Mesenchymal stem cell (in vitro differentiated cells and primary cell): ENCODE data around the gene MCOLN2.

Experiments used
- DNase-seq: peaks from one replicate; pipeline ENCODE4 v3.0.0-alpha.2; 2013
- H2AFZ ChIP-seq: one replicate; pipeline ENCODE4 v1.6.1; 2013; ENCODE audit warnings: low read depth, mild to moderate bottlenecking, control low read depth, inconsistent platforms, low read length, moderate library complexity
- H2AK5ac ChIP-seq: 2 replicates; pipeline ENCODE4 v1.6.1; 2013; ENCODE audit warnings: low read length, moderate library complexity, mild to moderate bottlenecking, inconsistent platforms; ENCODE audit not compliant: severe bottlenecking
- H2BK120ac ChIP-seq: one replicate; pipeline ENCODE4 v1.6.1; 2013; ENCODE audit warnings: low read depth, mild to moderate bottlenecking, inconsistent platforms, low read length, moderate library complexity
- H2BK12ac ChIP-seq, 2 experiments: one replicate each; pipeline ENCODE4 v1.6.1; 2013; ENCODE audit warnings: inconsistent platforms in 2 of 2, low read length in 2 of 2, mild to moderate bottlenecking in 2 of 2, moderate library complexity in 2 of 2, control low read depth in 1 of 2
- H2BK15ac ChIP-seq: one replicate; pipeline ENCODE4 v1.6.1; 2013; ENCODE audit warnings: mild to moderate bottlenecking, low read depth, inconsistent platforms; ENCODE audit not compliant: poor library complexity, severe bottlenecking
- H2BK5ac ChIP-seq: 2 replicates; pipeline ENCODE4 v1.6.1; 2013; ENCODE audit warnings: low read depth, mild to moderate bottlenecking, low read length, control low read depth, inconsistent platforms; ENCODE audit not compliant: poor library complexity, severe bottlenecking
- H3K14ac ChIP-seq, 2 experiments: one replicate each; pipeline ENCODE4 v1.6.1; 2013; ENCODE audit warnings: inconsistent platforms in 2 of 2, low read length in 2 of 2, control low read depth in 1 of 2, mild to moderate bottlenecking in 1 of 2, moderate library complexity in 1 of 2
- H3K18ac ChIP-seq, 2 experiments: one replicate each; pipeline ENCODE4 v1.6.1; 2013; ENCODE audit warnings: inconsistent platforms in 2 of 2, low read length in 2 of 2, control low read depth in 1 of 2, low read depth in 1 of 2, mild to moderate bottlenecking in 1 of 2
- H3K23ac ChIP-seq, 2 experiments: one replicate each; pipeline ENCODE4 v1.6.1; 2013; ENCODE audit warnings: inconsistent platforms in 2 of 2, low read length in 2 of 2, mild to moderate bottlenecking in 2 of 2, moderate library complexity in 2 of 2, control low read depth in 1 of 2
- H3K27ac ChIP-seq: 2 replicates; pipeline ENCODE4 v1.5.1; 2013; ENCODE audit warnings: mild to moderate bottlenecking, moderate library complexity, low read length, control low read depth, inconsistent platforms; ENCODE audit not compliant: poor library complexity, severe bottlenecking
- H3K27me3 ChIP-seq, 2 experiments: 2 replicates each; pipeline versions ENCODE4 v1.6.1 to v1.7.0; 2013; ENCODE audit warnings: low read length in 2 of 2, mild to moderate bottlenecking in 2 of 2, moderate library complexity in 2 of 2, control low read depth in 1 of 2, inconsistent platforms in 1 of 2; ENCODE audit not compliant: control insufficient read depth in 1 of 2, insufficient read depth in 1 of 2
- H3K36me3 ChIP-seq, 2 experiments: 2 replicates each; pipeline versions ENCODE4 v1.6.1 to v1.7.0; 2013; ENCODE audit warnings: low read length in 2 of 2, control low read depth in 1 of 2, inconsistent platforms in 1 of 2, low read depth in 1 of 2, mild to moderate bottlenecking in 1 of 2; ENCODE audit not compliant: insufficient read depth in 2 of 2, control insufficient read depth in 1 of 2
- H3K4ac ChIP-seq, 2 experiments: one replicate each; pipeline ENCODE4 v1.6.1; 2013; ENCODE audit warnings: inconsistent platforms in 2 of 2, low read length in 2 of 2, mild to moderate bottlenecking in 2 of 2, moderate library complexity in 2 of 2, control low read depth in 1 of 2, low read depth in 1 of 2
- H3K4me1 ChIP-seq: 2 replicates; pipeline ENCODE4 v1.6.1; 2013; ENCODE audit warnings: low read depth, low read length, control low read depth; ENCODE audit not compliant: control insufficient read depth, insufficient read depth
- H3K4me2 ChIP-seq: 2 replicates; pipeline ENCODE4 v1.6.1; 2013; ENCODE audit warnings: low read length, mild to moderate bottlenecking, inconsistent platforms; ENCODE audit not compliant: poor library complexity, severe bottlenecking
- H3K4me3 ChIP-seq, 2 experiments: 2 replicates each; pipeline versions ENCODE4 v1.5.1 to v1.7.0; 2013; ENCODE audit warnings: low read length in 2 of 2, mild to moderate bottlenecking in 2 of 2, control low read depth in 1 of 2, low read depth in 1 of 2; ENCODE audit not compliant: insufficient read depth in 1 of 2
- H3K79me1 ChIP-seq: replicated peaks from 2 replicates; pipeline ENCODE4 v1.6.1; 2013; ENCODE audit warnings: mild to moderate bottlenecking, control low read depth, low read length, inconsistent platforms; ENCODE audit not compliant: poor library complexity, severe bottlenecking
- H3K9ac ChIP-seq: 2 replicates; pipeline ENCODE4 v1.7.0; 2013; ENCODE audit warnings: mild to moderate bottlenecking, low read length, moderate library complexity
- H3K9me3 ChIP-seq: 2 replicates; pipeline ENCODE4 v1.7.0; 2013; ENCODE audit warnings: mild to moderate bottlenecking, low read length; ENCODE audit not compliant: control insufficient read depth
- H4K8ac ChIP-seq: one replicate; pipeline ENCODE4 v1.6.1; 2013; ENCODE audit warnings: inconsistent platforms, mild to moderate bottlenecking, low read length, moderate library complexity
- H4K91ac ChIP-seq: one replicate; pipeline ENCODE4 v1.6.1; 2013; ENCODE audit warnings: mild to moderate bottlenecking, low read length, inconsistent platforms
- WGBS: methylation state at CpG from one replicate; pipeline ENCODE4 v1.1.7; 2013; ENCODE audit warnings: mixed read lengths; 5-methylcytosine and 5-hydroxymethylcytosine counted together

MCOLN2 gene

GRCh38 chr1:84960371-84960770 lies 36.5 kb downstream of the MCOLN2 start:
- Histone ChIP-seq H2AFZ (no peak overlapping the region), H3K4me1 (no peaks in the 10 kb centered on the region), H3K4me2 (no peak overlapping the region), H3K4ac (no peak overlapping the region), H4K91ac (no peak overlapping the region), H2BK120ac (no peak overlapping the region), H3K14ac (no peak overlapping the region), H3K9me3 (no peaks in the 10 kb centered on the region), H3K18ac (no peak overlapping the region), H2AK5ac (no peak overlapping the region), H2BK15ac (no peak overlapping the region), H3K23ac (no peak overlapping the region), H3K4me3 (no peak overlapping the region), H3K9ac (no peak overlapping the region), H2BK5ac (no peak overlapping the region), H3K27me3 (peaks cover 0 to 5% of the 10 kb centered on the region in 2 experiments), H2BK12ac (no peak overlapping the region), H3K36me3 (no peaks in the 10 kb centered on the region), H3K27ac (no peak overlapping the region), H3K79me1 (no peaks in the 10 kb centered on the region), H4K8ac (no peak overlapping the region)
- peak; percentile 81 for DNase-seq
- 29% methylated on average over 1 of the region's 1 CpG for WGBS

- peak; percentile 82 for DNase-seq
- 66% methylated on average over 5 of the region's 5 CpGs for WGBS
- Histone ChIP-seq H3K4me3 (no peak overlapping the region), H3K14ac (peak overlapping the region in 1 of 2 experiments; percentile 85), H2BK5ac (no peak overlapping the region), H3K36me3 (no peaks in the 10 kb centered on the region), H4K8ac (no peak overlapping the region), H2BK12ac (peak overlapping the region; percentile 62 to 85), H2BK15ac (no peak overlapping the region), H4K91ac (no peak overlapping the region), H3K9me3 (no peaks in the 10 kb centered on the region), H3K79me1 (no peaks in the 10 kb centered on the region), H3K4ac (peak overlapping the region in 1 of 2 experiments; percentile 35), H3K23ac (no peak overlapping the region), H2AK5ac (no peak overlapping the region), H3K4me1 (no peaks in the 10 kb centered on the region), H3K9ac (no peak overlapping the region), H3K4me2 (no peak overlapping the region), H3K27ac (no peak overlapping the region), H3K27me3 (peaks cover 0 to 8% of the 10 kb centered on the region in 2 experiments), H2BK120ac (no peak overlapping the region), H2AFZ (no peak overlapping the region), H3K18ac (peak overlapping the region in 1 of 2 experiments; percentile 74)
Measured at GRCh38 chr1:84959294-84959693, 37.6 kb downstream of the MCOLN2 start.

- H2BK15ac ChIP-seq, result no peak overlapping the region
- no peak overlapping the region for H3K4ac ChIP-seq
- no peaks in the 10 kb centered on the region for H3K79me1 ChIP-seq
- H4K8ac ChIP-seq, result no peak overlapping the region
- no peak overlapping the region for H3K27ac ChIP-seq
- peak; percentile 27 for DNase-seq
- H3K4me2 ChIP-seq, result no peak overlapping the region
- H3K14ac ChIP-seq, result no peak overlapping the region
- no peak overlapping the region for H3K18ac ChIP-seq
- H3K36me3 ChIP-seq, result no peaks in the 10 kb centered on the region
- no peak overlapping the region for H3K9ac ChIP-seq
- H2BK12ac ChIP-seq, result no peak overlapping the region
- no peak overlapping the region for H2BK120ac ChIP-seq
- no peaks in the 10 kb centered on the region for H3K4me1 ChIP-seq
- no peak overlapping the region for H2BK5ac ChIP-seq
- H2AK5ac ChIP-seq, result no peak overlapping the region
- no CpG with 5 or more reads among the region's 1 CpG for WGBS
- H3K4me3 ChIP-seq, result no peak overlapping the region
- no peaks in the 10 kb centered on the region for H3K9me3 ChIP-seq
- H3K23ac ChIP-seq, result no peak overlapping the region
- no peak overlapping the region for H2AFZ ChIP-seq
- H3K27me3 ChIP-seq, result peaks cover 0 to 8% of the 10 kb centered on the region in 2 experiments
- H4K91ac ChIP-seq, result no peak overlapping the region
Measured at GRCh38 chr1:84957966-84958365, 38.9 kb downstream of the MCOLN2 start.

- Histone ChIP-seq H2BK15ac (no peak overlapping the region), H3K4me1 (no peaks in the 10 kb centered on the region), H2BK12ac (no peak overlapping the region), H3K23ac (no peak overlapping the region), H2BK5ac (no peak overlapping the region), H3K14ac (no peak overlapping the region), H3K4ac (no peak overlapping the region), H3K27me3 (peaks cover 0 to 8% of the 10 kb centered on the region in 2 experiments), H2AFZ (no peak overlapping the region), H2BK120ac (no peak overlapping the region), H4K91ac (no peak overlapping the region), H2AK5ac (no peak overlapping the region), H3K9ac (no peak overlapping the region), H3K4me3 (no peak overlapping the region), H3K36me3 (no peaks in the 10 kb centered on the region), H3K27ac (no peak overlapping the region), H3K79me1 (no peaks in the 10 kb centered on the region), H3K18ac (no peak overlapping the region), H4K8ac (no peak overlapping the region), H3K9me3 (no peaks in the 10 kb centered on the region), H3K4me2 (no peak overlapping the region)
- no peak for DNase-seq
- WGBS, result 87% methylated on average over 6 of the region's 6 CpGs
Measured at GRCh38 chr1:84956655-84957054, 40.3 kb downstream of the MCOLN2 start.
